ENCODE data around the gene NEK11. TPM values are rescaled to one million over a fixed set of nuclear protein-coding genes. Genes with fewer than 3 reads are reported as not detected.

The NEK11 gene
- total RNA-seq, 1 donor from 2014 or later, result 6.2 TPM

DNA sequence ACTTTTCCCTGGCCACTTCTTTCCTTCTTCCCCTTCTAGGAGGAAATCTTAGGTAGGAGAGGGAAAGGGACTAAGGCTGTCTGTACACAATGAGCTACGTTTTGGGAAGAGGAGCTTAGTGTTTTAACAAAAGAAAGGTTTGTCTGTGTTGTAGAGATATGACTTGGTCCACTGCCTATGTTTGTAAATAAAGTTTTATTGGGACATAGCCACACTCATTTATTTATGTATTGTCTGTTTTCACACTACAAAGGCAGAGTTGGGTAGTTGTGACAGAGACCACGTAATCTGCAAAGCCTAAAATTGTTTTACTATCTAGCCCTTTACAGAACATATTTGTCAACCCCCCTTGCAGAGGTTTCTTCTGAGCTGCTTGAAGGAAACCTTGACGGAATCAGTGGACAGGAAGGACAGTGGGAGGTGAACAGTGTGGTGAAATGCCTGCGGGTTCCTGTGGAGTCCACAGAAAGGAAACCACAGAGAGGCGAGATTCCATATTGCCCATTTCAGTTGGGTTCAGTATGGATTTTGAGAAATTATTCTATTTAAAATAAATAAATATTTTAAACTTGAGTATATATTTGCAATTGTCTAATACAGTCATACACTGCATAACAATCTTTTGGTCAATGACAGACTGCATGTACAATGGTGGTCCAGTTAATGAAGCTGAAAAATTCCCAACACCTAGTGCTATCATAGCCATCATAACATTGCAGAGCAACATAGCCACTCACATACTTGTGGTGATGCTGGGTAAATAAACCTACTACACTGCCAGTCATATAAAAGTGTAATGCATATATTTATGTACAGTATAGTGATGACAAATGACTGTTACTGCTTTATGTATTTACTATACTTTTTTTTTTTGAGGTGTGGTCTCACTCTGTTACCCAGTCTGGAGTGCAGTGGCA lies 197.0 kb downstream of the NEK11 start:
- H3K9me3 Mint-ChIP-seq (ENCODE audit: unreplicated experiment), result no peaks in the 10 kb centered on the region
- DNase-seq (ENCODE audit: extremely low spot score, unreplicated experiment), result no peak
- no peaks in the 10 kb centered on the region for H3K36me3 Mint-ChIP-seq (ENCODE audit: unreplicated experiment)
- no peak overlapping the region for H3K4me3 Mint-ChIP-seq (ENCODE audit: unreplicated experiment)
- H3K27ac Mint-ChIP-seq (ENCODE audit: unreplicated experiment), result no peak overlapping the region
- TF ChIP-seq, protein P1, sequence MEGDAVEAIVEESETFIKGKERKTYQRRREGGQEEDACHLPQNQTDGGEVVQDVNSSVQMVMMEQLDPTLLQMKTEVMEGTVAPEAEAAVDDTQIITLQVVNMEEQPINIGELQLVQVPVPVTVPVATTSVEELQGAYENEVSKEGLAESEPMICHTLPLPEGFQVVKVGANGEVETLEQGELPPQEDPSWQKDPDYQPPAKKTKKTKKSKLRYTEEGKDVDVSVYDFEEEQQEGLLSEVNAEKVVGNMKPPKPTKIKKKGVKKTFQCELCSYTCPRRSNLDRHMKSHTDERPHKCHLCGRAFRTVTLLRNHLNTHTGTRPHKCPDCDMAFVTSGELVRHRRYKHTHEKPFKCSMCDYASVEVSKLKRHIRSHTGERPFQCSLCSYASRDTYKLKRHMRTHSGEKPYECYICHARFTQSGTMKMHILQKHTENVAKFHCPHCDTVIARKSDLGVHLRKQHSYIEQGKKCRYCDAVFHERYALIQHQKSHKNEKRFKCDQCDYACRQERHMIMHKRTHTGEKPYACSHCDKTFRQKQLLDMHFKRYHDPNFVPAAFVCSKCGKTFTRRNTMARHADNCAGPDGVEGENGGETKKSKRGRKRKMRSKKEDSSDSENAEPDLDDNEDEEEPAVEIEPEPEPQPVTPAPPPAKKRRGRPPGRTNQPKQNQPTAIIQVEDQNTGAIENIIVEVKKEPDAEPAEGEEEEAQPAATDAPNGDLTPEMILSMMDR (IDR thresholded peaks at IDR 0.05), result no peak
- peaks cover 6% of the 10 kb centered on the region for H3K4me1 Mint-ChIP-seq (ENCODE audit: unreplicated experiment)
- no peaks in the 10 kb centered on the region for H3K27me3 Mint-ChIP-seq (ENCODE audit: unreplicated experiment)

DNA sequence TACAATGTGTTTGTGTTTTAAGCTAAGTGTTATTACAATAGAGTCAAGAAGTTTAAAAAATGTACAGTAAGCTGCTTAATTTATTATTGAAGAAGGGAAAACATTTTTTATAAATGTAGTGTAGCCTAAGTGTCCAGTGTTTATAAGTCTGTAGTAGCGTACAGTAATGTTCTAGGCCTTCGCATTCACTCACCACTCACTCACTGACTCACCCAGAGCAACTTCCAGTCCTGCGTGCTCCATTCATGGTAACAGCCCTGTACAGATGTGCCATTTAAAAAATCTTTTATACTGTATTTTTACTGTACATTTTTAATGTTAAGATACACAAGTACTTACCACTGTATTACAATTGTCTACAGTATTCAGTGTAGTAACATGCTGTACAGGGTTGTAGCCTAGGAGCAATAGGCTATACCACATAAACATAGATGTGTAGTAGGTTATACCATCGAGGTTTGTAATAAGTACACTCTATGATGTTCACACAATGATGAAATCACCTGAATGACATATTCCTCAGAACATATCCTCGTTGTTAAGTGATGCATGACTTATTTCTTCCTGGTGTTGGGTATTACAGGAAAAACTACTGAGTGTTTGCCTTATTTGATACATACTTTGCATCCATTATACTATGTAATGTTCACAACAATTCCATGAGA lies 198.3 kb downstream of the NEK11 start:
- Mint-ChIP-seq H3K27me3 (ENCODE audit: unreplicated experiment) (no peaks in the 10 kb centered on the region), H3K9me3 (ENCODE audit: unreplicated experiment) (no peaks in the 10 kb centered on the region), H3K36me3 (ENCODE audit: unreplicated experiment) (no peaks in the 10 kb centered on the region), H3K27ac (ENCODE audit: unreplicated experiment) (no peak overlapping the region), H3K4me3 (ENCODE audit: unreplicated experiment) (no peak overlapping the region), H3K4me1 (ENCODE audit: unreplicated experiment) (peaks cover 6% of the 10 kb centered on the region)
- TF ChIP-seq, protein P1 (IDR thresholded peaks at IDR 0.05), result no peak
- DNase-seq (ENCODE audit: extremely low spot score, unreplicated experiment), result no peak

DNA sequence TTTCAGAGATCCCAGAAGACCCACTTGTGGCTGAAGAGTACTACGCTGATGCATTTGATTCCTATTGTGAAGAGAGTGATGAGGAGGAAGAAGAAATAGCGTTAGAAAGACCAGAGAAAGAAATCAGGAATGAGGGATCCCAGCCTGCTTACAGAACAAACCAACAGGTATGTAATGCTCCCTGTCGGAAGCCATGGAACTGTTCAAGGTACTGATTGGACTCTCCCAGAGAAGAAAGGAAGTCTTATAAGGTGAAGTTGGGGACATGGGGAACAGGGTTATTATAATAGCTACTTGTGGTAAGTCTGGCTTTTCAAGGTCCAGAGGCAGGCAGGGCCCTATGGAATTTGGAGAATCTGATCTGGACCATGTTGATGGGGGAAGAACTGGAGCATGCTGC lies 201.8 kb downstream of the NEK11 start:
- no peak overlapping the region for H3K4me3 Mint-ChIP-seq (ENCODE audit: unreplicated experiment)
- H3K36me3 Mint-ChIP-seq (ENCODE audit: unreplicated experiment), result no peaks in the 10 kb centered on the region
- no peaks in the 10 kb centered on the region for H3K9me3 Mint-ChIP-seq (ENCODE audit: unreplicated experiment)
- no peak overlapping the region for H3K27ac Mint-ChIP-seq (ENCODE audit: unreplicated experiment)
- no peak for DNase-seq (ENCODE audit: extremely low spot score, unreplicated experiment)
- TF ChIP-seq, protein P1 (IDR thresholded peaks at IDR 0.05), result no peak
- H3K4me1 Mint-ChIP-seq (ENCODE audit: unreplicated experiment), result no peaks in the 10 kb centered on the region
- H3K27me3 Mint-ChIP-seq (ENCODE audit: unreplicated experiment), result no peaks in the 10 kb centered on the region

DNA sequence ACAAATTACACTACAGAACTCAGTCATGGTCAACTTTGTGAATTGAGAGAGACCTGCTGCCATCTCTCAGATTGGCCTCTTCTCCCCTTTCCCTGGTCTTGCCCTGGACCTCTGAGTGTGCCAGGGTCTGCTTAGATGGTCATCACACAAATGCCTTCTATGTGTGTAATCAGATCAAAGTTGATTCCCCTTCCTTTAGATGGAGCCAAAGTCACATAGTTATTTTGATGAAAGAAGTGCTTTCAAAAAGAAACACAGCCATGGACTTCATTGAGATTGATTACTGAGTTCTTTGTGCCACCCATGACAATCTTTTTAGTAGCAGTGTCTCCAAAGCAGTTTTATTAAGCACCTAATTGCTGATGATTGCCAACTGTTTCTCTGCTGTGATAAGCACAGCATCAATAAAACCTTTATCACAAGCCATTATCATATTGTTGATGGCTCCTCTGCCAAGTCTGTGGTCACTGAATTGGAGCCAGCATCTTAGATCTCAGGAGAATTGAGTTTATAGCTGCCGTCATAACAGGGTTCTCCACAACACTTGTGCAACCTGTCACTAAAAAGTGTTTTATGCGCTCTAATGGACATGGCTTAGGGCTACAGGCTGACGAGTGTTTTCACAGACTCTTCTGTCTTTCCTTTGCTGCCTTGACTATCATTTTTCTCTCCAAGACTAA lies 205.2 kb downstream of the NEK11 start:
- Mint-ChIP-seq H3K4me1 (ENCODE audit: unreplicated experiment) (no peaks in the 10 kb centered on the region), H3K27ac (ENCODE audit: unreplicated experiment) (no peak overlapping the region), H3K9me3 (ENCODE audit: unreplicated experiment) (no peaks in the 10 kb centered on the region), H3K4me3 (ENCODE audit: unreplicated experiment) (no peak overlapping the region), H3K27me3 (ENCODE audit: unreplicated experiment) (no peaks in the 10 kb centered on the region), H3K36me3 (ENCODE audit: unreplicated experiment) (no peaks in the 10 kb centered on the region)
- no peak for DNase-seq (ENCODE audit: extremely low spot score, unreplicated experiment)
- TF ChIP-seq, protein P1 (IDR thresholded peaks at IDR 0.05), result no peak

Measured in osteocyte (in vitro differentiated cells).